Measurements from ENCODE around the gene HPGDS.

DNA sequence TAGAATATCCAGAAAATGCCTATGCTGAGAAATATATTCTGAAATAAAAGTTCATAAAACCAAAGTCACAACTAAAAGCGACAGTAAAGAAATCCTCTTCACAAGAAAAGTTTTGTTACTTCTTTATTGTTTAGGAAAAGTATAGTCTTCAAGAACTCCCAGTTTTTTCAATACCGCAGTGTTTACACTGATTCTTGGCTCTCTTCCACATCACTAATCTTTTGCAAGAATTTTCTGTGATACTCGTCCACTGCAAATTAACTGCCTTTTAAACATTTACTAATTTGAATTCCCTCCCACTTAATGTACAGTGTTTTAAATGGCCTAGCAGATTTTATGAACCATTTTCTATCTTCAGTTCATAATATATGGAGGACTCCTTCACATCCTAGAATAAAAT, 65.1 kb downstream of the HPGDS start:
- TF ChIP-seq CTCF (IDR thresholded peaks at IDR 0.05) (no peak), POLR2A (IDR thresholded peaks at IDR 0.05) (no peak)

Data from heart left ventricle (tissue), 13 donors.